Measurements from ENCODE around the gene SLC22A5.
A peak's percentile ranks its signal among the peaks of the same experiment; 100 is the strongest.

SLC22A5 gene

DNA sequence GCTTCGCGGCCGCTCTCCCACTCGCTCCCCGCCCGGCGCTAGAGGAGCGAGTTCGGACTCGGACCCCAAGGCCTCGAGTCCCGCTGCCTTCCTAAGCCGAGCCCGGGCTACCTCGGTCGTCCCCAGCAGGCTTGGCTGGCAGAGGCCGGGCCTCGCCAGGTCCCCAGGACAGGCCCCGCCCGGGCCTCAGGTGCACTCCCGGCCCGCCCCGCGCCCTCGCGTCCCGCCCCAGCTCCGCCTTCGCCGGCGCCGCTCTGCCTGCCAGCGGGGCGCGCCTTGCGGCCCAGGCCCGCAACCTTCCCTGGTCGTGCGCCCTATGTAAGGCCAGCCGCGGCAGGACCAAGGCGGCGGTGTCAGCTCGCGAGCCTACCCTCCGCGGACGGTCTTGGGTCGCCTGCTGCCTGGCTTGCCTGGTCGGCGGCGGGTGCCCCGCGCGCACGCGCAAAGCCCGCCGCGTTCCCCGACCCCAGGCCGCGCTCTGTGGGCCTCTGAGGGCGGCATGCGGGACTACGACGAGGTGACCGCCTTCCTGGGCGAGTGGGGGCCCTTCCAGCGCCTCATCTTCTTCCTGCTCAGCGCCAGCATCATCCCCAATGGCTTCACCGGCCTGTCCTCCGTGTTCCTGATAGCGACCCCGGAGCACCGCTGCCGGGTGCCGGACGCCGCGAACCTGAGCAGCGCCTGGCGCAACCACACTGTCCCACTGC, at the start of gene SLC22A5:
Gene SLC22A5, plus strand, starts transcription at position 237 of the 707 bp plus-strand sequence. Its CDS starts 263 bp downstream, at position 500.
- DNase-seq (ENCODE audit: low read depth) = peak; percentile 46

DNA sequence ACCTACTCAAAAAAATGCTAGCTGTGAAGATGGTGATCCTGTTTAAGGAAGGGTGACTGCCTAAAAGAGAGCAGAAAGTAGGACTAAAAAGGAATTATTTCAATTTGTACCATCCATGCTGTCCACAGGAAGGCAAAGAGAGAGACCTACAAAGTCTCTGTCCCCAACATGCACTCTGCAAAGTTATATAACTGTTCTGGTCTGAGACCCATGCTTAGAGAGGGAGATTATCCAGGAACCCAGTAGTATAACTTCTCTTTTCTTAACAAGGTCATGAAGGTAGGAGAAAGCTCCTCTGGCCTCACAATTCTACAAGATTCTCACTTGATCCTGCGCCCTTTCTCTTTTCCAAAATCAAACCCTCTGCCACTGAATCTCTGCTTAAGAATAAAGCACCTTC, 49.5 kb upstream of the SLC22A5 start:
- DNase-seq (ENCODE audit: low read depth) = no peak

- no peak for DNase-seq (ENCODE audit: low read depth)
Observed at GRCh38 chr5:132321109-132321721, 48.3 kb upstream of the SLC22A5 start.

DNA sequence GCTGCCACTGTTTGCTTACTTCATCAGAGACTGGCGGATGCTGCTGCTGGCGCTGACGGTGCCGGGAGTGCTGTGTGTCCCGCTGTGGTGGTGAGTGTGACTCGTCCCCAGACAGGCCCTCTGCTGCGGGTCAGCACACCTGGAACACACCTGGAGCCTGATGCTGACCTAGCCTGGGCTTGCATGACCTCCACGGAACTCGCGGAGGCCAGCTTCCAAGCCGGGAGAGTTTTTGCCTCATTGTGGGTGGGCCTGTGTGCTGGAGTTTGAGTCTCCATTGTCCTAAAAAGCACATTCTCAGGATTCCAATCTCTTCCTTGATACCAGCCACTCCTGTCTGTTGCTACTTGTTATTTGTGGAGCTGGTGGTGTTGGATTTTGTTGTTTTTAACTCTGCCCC, 47.2 kb upstream of the SLC22A5 start:
- no peak for DNase-seq (ENCODE audit: low read depth)

DNA sequence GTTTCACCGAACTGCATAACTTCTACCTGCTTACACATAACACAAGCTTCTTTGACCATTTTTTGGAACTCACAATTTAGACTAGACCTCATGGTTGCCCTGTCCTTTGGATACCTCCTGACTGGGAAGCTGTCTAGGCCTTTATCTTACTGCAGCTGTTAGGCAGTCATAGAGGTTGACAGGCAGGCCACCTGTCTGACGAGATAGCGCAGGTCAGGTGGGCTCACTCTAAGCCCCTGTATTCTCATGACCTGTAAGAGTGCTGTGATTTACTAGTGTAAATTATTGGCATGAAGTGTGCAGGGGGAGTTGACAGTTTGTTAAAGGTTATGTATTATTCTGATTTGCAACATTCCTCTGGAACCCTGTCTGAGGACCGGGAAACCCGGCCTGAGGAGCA, 46.3 kb upstream of the SLC22A5 start:
- no peak for DNase-seq (ENCODE audit: low read depth)

DNA sequence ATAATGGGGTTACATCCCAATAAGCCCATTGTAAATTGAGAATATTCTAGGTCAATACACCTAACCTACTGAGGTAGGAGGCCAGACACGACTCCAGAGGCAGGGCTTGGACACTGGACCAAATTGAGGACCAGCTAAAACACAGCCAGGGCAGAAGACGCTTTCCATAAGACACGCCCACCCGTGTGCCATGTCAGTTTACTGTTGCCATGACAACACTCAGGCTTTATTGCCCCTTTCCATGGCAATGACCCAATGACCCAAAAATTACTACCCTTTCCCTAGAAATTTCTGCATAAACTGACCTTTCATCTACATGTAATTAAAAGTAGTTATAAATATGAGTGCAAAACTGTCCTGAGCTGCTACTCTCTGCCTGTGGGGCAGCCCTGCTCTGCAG, 43.8 kb upstream of the SLC22A5 start:
- DNase-seq (ENCODE audit: low read depth) = no peak

- DNase-seq (ENCODE audit: low read depth) = no peak
Observed at GRCh38 chr5:132327252-132327955, 42.1 kb upstream of the SLC22A5 start.

GRCh38 chr5:132334812-132335211, 34.7 kb upstream of the SLC22A5 start:
- no peak for DNase-seq (ENCODE audit: low read depth)

DNA sequence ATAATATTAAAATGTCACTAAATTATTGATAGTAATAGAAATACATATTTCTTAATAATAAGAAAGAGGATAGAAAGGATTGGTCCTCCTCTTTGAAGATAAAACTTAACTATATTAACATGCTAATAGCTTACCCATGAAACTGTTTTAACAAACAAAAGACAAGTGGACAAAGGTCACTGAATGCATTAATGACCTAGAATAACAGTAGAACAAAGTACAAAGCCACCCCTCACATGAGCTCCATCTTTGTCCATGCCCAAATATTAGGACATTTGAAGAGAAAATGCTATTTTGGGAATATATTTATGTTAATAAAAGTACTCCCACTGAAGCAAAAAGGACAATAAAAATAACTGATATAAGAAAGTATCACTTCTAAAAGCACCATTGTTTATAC, 34.1 kb upstream of the SLC22A5 start:
- DNase-seq (ENCODE audit: low read depth) = no peak

GRCh38 chr5:132339502-132339901, 30.0 kb upstream of the SLC22A5 start:
- DNase-seq (ENCODE audit: low read depth) = no peak

GRCh38 chr5:132342291-132343180, 27.0 kb upstream of the SLC22A5 start:
- DNase-seq (ENCODE audit: low read depth) = no peak

- DNase-seq (ENCODE audit: low read depth) = no peak
Observed at GRCh38 chr5:132344775-132345514, 24.6 kb upstream of the SLC22A5 start.

DNA sequence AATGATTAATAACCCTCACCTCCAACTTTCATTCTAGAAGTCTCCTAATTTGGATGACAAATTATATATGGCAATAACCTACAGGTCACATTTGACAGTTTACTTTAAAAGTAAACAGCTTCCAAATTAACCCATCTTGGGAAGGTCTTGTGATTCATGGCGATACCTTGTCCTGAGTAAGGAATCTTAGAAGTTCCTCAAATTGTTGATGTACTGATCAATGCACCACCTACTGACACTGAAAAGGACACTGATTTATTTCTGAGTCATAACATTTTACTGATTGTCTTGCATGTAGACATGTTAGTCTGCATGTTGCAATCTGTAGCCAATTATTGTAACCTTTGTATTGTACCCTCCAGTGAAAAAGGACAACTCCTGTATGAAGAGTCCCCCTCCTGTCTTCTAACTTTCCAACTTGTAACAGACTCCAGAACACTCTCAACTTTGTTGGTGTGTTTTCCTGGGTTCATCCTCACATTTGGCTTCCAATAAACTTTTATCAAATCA, 16.0 kb upstream of the SLC22A5 start:
- DNase-seq (ENCODE audit: low read depth) = no peak

- no peak for DNase-seq (ENCODE audit: low read depth)
Observed at GRCh38 chr5:132354381-132355139, 14.9 kb upstream of the SLC22A5 start.

- no peak for DNase-seq (ENCODE audit: low read depth)
Observed at GRCh38 chr5:132355140-132355765, 14.3 kb upstream of the SLC22A5 start.

DNA sequence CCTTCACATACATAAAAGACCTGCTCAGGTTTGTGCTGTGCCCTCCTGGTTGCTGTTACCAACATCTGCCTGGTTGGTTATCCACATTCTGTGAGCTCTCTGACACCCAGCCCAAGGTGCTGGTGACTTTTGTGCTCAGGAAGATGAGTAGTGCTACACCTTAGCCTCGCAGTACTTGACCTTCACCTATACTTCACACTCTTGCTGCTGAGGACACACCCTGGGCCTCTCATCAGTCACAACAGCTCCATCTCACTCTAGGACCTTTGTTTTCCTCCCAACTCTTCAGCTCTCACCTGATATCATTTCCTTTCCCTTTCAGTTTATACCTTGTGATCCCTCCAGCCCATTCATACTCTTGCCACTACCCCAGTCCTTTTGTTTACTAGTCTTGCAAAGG, 10.7 kb upstream of the SLC22A5 start:
- DNase-seq (ENCODE audit: low read depth) = no peak

- DNase-seq (ENCODE audit: low read depth) = no peak
Observed at GRCh38 chr5:132362086-132362485, 7.4 kb upstream of the SLC22A5 start.

GRCh38 chr5:132363431-132364112, 5.9 kb upstream of the SLC22A5 start:
- no peak for DNase-seq (ENCODE audit: low read depth)

DNA sequence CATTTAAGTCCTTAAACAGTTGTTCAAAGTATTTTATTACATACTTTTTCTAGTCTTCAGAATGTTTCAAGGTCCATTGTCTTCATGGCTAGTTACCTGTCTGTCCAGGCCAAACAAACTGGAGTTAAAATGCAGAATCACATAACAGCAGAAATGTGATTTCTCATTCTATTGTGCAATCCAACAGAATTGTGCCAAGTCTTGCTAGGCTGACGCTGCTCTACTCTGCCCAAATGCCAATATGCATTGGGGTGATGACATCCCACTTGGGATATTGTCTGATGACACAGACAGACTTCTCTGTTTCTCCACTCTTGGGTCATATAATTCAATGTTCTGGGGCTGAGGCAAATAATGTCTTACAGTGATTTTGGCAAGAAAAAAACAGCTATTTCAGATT, 5.2 kb upstream of the SLC22A5 start:
- DNase-seq (ENCODE audit: low read depth) = no peak
